GM18499 (cell line): Measurements from ENCODE around the gene KRT12.
A peak's percentile ranks its signal among the peaks of the same experiment; 100 is the strongest.

Experiments
- ATAC-seq: cut with Tn5 transposase; IDR thresholded peaks from one replicate; pipeline ENCODE4 v1.9.1; 2021; ENCODE audit warnings: moderate number of reproducible peaks; ENCODE audit not compliant: insufficient read depth, unreplicated experiment

Gene KRT12

GRCh38 chr17:40866838-40867237, at the start of gene KRT12:
TSS of gene KRT12 (minus strand) at chr17:40867223. CDS start at chr17:40867186, 37 bp downstream.
- no peak for ATAC-seq

- ATAC-seq: no peak
Observed at GRCh38 chr17:40916366-40916765, 49.3 kb upstream of the KRT12 start.

DNA sequence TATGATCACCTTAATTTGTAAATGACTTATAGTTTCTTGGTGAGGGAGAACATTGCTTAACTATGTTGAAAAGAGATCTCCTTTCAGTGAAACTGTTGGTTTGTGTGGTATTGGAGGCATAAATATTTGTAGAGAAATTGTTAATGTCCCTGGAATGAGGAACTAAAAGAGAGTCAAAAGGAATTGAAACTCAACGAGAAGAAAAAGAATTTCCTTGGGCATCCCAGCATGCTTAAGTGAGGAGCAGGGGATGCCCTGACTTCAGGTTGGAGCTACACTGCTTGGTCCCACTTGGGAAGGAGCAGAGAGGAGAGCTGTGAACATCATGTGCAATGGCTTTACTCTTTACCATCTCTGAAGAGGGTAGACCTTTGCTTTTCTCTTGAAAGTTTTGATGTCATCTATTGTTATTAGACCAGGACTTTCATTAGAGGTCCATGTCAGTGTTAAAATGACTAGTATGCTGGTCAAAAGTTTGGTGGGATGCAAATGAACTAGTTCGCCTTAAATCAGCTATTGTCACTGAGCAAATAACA, 48.8 kb upstream of the KRT12 start:
- no peak for ATAC-seq

- peak; percentile 50 for ATAC-seq
Observed at GRCh38 chr17:40915199-40915661, 48.2 kb upstream of the KRT12 start.

GRCh38 chr17:40914075-40914855, 47.2 kb upstream of the KRT12 start:
- ATAC-seq: no peak

GRCh38 chr17:40912486-40913210, 45.6 kb upstream of the KRT12 start:
- no peak for ATAC-seq

DNA sequence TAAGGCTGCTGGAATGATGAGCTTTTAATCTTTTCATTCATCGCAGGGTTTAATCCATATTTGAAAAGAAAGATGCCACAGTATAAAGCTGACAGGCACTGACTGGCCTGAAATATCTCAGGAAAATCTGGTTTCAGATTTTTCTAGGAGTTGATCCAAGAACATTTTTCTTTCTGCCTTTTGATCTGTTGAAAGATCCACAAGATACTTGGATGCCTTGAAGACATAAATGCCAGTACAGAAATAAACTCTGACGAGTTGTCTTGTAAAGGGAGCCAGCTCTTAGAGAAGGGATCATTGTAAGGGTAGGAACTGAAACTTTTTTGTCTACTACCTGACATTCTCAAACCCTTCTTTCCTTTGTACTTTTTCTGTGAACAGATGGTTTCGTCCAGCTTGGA, 43.4 kb upstream of the KRT12 start:
- ATAC-seq: no peak

GRCh38 chr17:40909755-40910154, 42.7 kb upstream of the KRT12 start:
- no peak for ATAC-seq

GRCh38 chr17:40909351-40909750, 42.3 kb upstream of the KRT12 start:
- no peak for ATAC-seq

DNA sequence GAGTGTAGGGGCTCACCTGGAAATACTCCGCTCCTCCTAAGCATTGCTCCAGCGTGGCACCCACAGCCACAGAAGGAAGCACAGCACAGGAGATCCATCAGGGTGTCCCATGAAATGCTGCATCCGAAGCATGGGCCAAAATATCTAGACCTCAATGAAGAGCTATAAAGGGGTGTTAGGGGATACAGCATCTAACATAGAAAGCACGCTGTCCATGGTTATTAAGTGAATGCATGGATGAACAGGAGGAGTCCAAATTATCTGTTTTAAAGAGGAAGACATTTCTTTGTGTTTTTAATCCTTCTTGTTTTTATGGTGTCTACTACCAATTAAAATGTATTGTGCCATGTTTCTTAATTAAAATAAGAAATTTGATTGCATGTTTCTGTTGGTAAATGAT, 39.6 kb upstream of the KRT12 start:
- no peak for ATAC-seq

GRCh38 chr17:40905370-40905769, 38.3 kb upstream of the KRT12 start:
- ATAC-seq: no peak

DNA sequence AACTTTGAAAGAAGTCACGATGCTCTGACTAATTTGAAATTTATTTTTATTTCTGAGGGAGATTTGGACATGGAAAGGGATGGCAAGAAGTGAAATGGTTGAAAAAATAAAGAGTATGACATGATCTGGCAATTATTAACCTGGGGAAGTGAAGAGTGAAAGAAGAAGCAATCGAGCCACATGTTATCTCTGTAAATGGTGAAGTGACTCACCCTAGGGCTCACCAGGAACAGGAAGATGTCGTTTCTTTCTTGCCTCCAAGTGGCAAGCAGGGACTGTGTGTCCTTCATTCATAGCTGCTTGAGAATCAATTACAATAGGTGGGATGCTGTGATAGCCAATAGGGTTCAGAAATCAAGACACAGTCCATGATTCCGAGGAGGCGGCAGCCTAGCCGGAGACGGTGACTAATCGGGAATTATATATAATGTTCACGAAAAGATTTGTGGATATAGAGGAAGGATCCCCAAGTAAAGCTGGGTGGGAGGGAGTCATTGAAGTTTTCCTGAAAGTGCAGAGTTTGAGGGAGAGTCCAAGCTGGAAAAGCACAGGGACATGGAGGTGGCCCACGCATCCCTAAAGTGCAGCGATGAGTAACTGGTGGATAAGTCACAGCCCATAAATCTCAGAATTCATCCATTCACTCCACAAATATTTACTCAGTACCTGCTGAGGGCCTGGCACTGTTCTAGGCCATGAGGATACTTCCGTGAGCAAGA, 36.3 kb upstream of the KRT12 start:
- ATAC-seq: no peak

DNA sequence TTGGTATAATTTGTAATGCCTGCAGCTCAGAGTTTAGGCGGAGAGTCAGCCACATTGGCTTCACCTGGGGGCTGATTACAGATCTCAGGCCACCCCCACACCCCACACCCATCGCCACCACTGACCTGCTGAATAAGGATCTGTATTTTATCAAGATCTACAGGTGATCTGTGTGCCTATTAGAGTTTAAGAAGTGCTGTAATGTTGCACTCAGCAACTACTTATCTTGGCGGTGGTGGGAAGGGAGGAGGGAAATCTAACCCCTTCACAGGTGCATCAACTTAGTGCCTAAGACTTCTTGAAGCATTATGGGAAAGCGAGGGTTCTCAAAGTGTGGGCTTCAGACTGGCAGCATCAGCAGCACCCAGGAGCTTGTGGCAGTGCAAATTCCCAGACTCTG, 35.5 kb upstream of the KRT12 start:
- no peak for ATAC-seq

- no peak for ATAC-seq
Observed at GRCh38 chr17:40901981-40902474, 35.0 kb upstream of the KRT12 start.

- ATAC-seq: no peak
Observed at GRCh38 chr17:40900809-40901356, 33.9 kb upstream of the KRT12 start.

DNA sequence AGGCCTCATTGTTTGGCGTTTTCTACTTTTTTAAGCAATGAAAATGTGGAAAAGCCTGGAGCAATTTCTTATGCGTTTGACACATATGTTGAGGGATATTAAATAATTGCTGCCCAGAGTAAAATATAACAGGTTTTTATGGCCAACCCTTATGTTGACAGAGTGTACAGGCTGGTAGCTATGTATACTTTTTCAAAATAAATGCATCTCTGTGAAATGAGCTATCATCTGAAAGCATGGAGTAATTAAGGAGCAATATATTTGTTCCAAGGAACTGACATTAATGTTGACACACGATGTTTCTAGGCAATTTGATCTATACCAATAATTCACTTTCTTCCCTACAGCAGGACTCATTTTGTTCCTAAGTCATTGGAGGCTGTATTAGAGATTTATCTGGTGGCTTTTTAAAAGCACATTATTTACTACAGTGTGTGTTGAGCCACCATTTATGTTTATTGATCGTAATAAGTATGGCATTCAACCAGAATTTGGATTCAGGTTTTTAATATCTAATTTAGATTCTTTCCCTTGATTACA, 30.0 kb upstream of the KRT12 start:
- ATAC-seq: no peak

- ATAC-seq: no peak
Observed at GRCh38 chr17:40895106-40895730, 28.2 kb upstream of the KRT12 start.

DNA sequence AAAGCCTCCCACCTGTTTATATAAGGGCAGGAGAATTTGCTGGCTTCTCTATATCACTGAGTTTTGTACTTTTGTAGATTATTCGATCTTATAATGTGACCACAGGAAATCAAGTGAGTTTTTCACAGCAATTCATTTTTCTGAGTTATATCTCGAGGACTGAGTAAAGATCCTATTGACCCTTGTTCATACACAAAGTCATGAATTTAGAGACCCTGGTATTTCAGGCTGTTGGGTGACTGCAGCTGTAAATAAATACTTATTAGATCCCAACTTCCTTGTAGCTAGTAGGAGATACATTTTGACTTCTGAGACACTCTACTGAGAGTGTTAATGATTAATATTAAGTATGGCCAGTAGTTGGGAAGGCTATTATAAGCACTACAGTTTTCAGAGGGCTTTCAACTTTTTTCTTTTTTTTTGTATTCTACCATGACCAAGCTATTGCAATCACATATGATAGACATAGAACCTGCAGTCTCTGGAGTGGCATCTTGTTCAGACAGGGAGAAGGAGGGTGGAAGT, 21.2 kb upstream of the KRT12 start:
- ATAC-seq: no peak

GRCh38 chr17:40886090-40886489, 19.1 kb upstream of the KRT12 start:
- no peak for ATAC-seq
